HG03378 (cell line): ENCODE results near the gene SPC25.

Experiments
- ATAC-seq: cut with Tn5 transposase; IDR thresholded peaks from one replicate; pipeline ENCODE4 v1.9.1; 2021; ENCODE audit warnings: mild to moderate bottlenecking, moderate library complexity; ENCODE audit not compliant: unreplicated experiment

SPC25 gene

DNA sequence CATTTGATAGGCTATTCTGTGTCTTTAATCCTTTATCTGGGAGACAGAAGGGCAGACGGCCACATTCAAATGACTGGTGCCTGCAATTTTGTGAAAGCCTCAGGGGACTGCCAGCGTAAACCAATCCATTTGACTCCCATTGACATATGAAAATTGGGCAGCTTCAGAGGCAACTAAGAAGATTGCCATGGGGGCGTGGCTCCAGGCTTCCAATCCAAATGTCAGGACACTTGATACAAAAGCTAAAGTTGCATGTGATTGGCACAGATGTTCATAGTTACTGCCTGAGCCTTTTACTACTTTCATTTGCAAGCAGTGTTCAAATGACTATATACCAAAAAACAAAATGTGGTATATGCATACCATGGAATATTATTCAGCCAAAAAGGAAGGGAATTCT, 42.0 kb downstream of the SPC25 start:
- no peak for ATAC-seq

DNA sequence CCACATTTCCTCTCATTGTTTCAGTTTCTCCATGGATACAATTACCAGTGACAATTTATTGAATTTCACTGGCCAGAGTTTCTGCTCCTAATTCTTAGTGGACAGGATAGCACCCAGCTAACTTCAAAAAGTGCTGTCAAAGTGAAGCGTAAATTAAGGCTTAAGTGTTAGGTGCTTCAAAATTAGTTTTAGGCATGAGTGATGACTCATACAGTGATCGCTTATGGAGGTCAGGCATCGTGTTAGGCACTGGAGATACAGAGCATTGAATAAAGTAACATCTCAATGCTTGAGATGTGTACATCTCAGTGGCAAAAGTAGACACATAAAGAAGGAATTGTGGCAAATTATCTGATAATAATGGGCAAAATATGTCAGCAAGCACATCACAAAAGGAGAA, 47.0 kb downstream of the SPC25 start:
- no peak for ATAC-seq

DNA sequence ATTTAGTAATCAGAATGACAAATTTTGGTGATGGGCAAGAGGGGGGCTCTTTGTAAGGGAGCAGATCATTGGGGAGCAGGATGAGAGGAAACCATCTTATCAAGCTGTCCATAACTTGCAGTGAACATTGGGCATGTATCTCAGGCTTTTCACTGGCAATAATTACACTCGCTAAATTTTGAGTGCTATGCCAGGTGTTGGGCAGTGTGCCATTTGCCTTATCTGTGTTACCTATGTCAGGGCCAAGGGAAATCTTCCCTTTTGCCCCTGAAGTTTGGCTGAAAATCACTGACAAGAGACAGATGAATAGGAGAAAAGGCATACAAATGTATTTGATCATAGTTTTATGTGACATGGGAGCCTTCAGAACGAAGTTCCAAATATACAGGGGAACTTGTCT, 48.8 kb downstream of the SPC25 start:
- ATAC-seq: no peak

DNA sequence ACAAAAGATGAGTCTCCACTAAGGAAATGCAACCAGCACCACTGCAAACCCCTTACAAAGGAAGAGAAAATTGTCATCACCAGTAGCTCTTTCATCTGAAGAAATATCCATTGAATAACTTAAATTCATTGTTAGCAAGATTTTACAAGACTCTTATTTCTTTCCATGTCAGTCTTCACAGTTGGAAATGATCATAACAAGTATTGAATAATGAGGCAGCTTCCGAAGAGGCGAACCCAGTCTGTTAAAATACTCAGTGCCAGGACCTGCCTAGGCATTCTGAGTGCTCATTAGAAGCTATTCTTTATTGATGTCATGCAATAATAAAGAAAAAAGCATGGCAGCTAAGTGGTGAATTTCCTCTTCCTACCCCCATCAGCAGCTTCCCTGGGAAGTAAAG, 54.3 kb downstream of the SPC25 start:
- ATAC-seq: no peak

DNA sequence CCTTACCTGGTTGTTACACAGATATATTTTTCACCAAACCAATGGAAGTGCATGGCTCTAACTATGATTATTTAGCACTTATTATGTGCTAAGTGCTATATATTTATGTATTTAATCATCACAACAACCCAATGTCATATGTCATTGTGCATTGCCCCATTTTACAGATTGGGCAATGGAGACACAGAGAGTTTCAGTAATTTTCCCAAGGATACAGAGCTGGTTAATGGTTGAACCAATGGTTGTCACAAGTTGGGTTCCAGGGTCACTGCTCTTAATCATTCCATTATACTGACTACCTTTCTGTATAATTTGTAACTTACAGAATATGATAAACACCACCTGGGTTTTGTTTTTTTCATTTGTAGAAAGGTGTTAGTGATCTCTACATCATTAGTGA, 58.6 kb downstream of the SPC25 start:
- ATAC-seq: no peak

DNA sequence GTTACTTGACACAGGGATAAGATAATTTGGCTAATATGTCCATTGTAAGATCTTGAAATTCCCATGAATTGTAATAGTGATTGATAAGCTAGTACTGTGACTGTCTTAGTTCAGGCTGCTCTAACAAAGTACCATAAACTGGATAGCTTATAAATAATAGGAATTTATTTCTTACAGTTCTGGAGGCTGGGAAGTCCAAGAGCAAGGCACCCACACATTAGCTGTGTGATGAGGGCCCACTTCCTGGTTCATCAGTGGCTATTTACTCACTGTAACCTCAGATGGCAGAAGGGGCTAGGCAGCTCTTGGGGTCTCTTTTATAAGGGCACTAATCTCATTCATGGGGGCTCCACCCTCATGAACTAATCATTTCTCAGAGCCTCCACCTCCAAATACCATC, 59.3 kb downstream of the SPC25 start:
- ATAC-seq: no peak

DNA sequence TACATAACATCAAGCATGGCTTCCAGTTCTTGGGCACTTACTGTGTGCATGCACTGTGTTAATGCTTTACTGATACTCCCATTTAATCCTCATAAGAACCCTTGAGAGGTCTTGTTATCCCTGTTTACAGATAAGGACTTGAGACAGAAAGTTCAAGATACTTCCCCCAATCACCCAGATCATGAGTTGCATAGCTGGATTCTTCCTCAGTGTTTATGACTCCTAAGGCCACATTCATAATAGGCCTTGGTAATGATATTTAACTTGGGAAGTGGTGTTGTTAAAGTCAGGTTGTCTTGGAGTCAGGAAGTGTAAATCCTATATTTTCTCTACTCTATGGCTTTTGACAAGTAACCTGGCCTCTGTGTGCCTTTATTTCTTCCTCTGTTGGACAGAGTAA, 65.1 kb downstream of the SPC25 start:
- ATAC-seq: no peak

DNA sequence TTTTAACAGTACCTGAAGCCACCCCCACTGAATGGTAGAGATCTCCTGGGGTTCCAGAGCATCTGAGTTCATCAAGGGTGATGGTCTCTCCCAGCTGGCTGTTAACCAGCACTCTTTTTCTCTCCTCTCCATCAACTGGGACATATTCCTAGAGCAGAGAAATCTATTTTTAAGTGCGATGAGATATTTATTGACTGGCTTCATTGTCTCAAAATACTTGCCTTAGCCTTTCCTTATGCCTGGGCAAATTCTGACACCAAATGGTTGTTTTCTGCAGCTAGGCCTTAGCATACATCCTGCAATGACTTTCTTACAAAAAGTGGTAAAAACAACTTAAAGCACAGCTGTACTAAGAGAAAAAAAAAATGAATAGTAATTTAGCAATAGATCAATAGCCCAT, 68.2 kb downstream of the SPC25 start:
- no peak for ATAC-seq

DNA sequence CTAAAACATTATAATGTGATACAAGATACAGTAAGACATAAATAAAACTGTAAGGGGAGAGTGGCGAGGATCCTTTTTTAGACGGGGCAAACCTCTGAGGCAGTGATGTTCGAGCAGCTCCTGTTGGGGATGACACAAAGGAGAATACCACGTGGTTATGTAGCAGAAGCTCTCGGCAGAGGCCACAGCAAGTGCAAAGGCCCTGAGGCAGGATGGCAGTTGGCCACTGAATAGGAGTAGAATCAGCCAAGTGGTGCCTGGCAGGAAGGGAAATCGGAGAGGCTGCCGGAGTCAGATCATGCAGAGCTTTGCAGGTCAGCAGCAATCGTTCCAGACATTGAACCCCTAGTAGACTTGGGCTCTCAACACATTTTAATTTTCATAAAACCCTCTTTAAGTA, 68.7 kb downstream of the SPC25 start:
- no peak for ATAC-seq
